HL-60 (cell line): Measurements from ENCODE around the gene ADISSP.

Experiments
- CTCF ChIP-seq: IDR thresholded peaks from one replicate; pipeline ENCODE4 v1.5.1; 2011; ENCODE audit warnings: low read length, control low read depth, inconsistent platforms; ENCODE audit not compliant: insufficient read depth
- GABPA ChIP-seq: IDR thresholded peaks from 2 replicates; pipeline ENCODE4 v1.6.1; 2012; ENCODE audit warnings: low read depth
- POLR2AphosphoS5 ChIP-seq: IDR thresholded peaks from 2 replicates; pipeline ENCODE4 v1.6.1; 2012; ENCODE audit warnings: low read depth
- SPI1 ChIP-seq: IDR thresholded peaks from 2 replicates; pipeline ENCODE4 v1.6.1; 2012; ENCODE audit warnings: low read depth, mild to moderate bottlenecking, borderline replicate concordance
- TF ChIP-seq, protein P1 (sequence below): IDR thresholded peaks from 2 replicates; pipeline ENCODE4 v1.6.1; 2012; ENCODE audit warnings: low read depth; ENCODE audit not compliant: insufficient replicate concordance

DNA sequence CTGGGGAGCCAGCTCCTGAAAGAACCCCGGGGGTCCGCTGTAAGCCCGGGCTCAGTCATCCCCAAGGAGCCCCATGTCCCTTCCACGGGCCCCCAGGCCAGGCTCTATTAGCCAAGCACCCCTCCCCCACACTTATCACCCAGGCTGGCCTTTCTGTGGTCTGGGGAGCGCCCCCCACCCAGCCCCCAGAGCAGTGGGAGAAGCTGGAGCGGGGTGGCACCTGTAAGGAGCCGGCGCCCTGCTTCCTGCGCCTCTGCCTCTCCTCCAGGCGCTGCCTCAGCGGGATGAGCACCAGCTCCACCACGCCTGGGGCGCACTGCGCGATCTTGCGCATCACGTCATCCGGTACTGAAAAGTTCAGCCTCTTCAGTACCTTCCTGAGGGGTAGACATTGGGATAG is 11.4 kb upstream of the ADISSP start:
- TF ChIP-seq CTCF, result no peak
- no peak for TF ChIP-seq SPI1
- TF ChIP-seq POLR2AphosphoS5, result no peak
- no peak for TF ChIP-seq GABPA
- TF ChIP-seq, protein P1, sequence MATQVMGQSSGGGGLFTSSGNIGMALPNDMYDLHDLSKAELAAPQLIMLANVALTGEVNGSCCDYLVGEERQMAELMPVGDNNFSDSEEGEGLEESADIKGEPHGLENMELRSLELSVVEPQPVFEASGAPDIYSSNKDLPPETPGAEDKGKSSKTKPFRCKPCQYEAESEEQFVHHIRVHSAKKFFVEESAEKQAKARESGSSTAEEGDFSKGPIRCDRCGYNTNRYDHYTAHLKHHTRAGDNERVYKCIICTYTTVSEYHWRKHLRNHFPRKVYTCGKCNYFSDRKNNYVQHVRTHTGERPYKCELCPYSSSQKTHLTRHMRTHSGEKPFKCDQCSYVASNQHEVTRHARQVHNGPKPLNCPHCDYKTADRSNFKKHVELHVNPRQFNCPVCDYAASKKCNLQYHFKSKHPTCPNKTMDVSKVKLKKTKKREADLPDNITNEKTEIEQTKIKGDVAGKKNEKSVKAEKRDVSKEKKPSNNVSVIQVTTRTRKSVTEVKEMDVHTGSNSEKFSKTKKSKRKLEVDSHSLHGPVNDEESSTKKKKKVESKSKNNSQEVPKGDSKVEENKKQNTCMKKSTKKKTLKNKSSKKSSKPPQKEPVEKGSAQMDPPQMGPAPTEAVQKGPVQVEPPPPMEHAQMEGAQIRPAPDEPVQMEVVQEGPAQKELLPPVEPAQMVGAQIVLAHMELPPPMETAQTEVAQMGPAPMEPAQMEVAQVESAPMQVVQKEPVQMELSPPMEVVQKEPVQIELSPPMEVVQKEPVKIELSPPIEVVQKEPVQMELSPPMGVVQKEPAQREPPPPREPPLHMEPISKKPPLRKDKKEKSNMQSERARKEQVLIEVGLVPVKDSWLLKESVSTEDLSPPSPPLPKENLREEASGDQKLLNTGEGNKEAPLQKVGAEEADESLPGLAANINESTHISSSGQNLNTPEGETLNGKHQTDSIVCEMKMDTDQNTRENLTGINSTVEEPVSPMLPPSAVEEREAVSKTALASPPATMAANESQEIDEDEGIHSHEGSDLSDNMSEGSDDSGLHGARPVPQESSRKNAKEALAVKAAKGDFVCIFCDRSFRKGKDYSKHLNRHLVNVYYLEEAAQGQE, result no peak
